Natural killer cell (primary cell): ENCODE data around the gene CCDC9B. TPM values are rescaled to one million over a fixed set of nuclear protein-coding genes. Genes with fewer than 3 reads are reported as not detected.

ENCODE experiments used
- ATAC-seq, 3 donors: fragments of 150-1000 bp in 2 of 3; fragments of 200-7000 bp in 1 of 3; cut with Tn5 transposase; 1 replicate in 1 of 3; 2 replicates in 2 of 3; pipeline ENCODE4 v1.10.0; 2021; ENCODE audit warnings: mild to moderate bottlenecking in 2 of 3, moderate library complexity in 2 of 3
- DNase-seq, 2 donors: peaks; one replicate each; pipeline versions ENCODE4 v3.0.0 to v3.0.0-alpha.2; 2013 to 2021; ENCODE audit warnings: mixed read lengths in 1 of 2
- H3K27ac ChIP-seq: one replicate; pipeline ENCODE4 v1.5.1; 2013; ENCODE audit warnings: mild to moderate bottlenecking, low read length
- H3K27me3 ChIP-seq: one replicate; pipeline ENCODE4 v1.6.1; 2013; ENCODE audit warnings: low read length; ENCODE audit not compliant: control insufficient read depth, insufficient read depth
- H3K36me3 ChIP-seq: one replicate; pipeline ENCODE4 v1.6.1; 2013; ENCODE audit warnings: low read length; ENCODE audit not compliant: control insufficient read depth, insufficient read depth
- H3K4me1 ChIP-seq: one replicate; pipeline ENCODE4 v1.6.1; 2013; ENCODE audit warnings: low read length; ENCODE audit not compliant: control insufficient read depth, insufficient read depth
- H3K4me3 ChIP-seq: one replicate; pipeline ENCODE4 v1.5.1; 2013; ENCODE audit warnings: low read length
- H3K9me3 ChIP-seq: one replicate; pipeline ENCODE4 v1.6.1; 2013; ENCODE audit warnings: low read length; ENCODE audit not compliant: control insufficient read depth, insufficient read depth
- H3K27ac Mint-ChIP-seq, 2 donors: one replicate each; pipeline ENCODE4 v1.8.0; 2022; ENCODE audit warnings: mild to moderate bottlenecking in 2 of 2, mixed read lengths in 2 of 2, moderate library complexity in 1 of 2
- H3K27me3 Mint-ChIP-seq, 2 donors: one replicate each; pipeline ENCODE4 v1.8.0; 2022; ENCODE audit warnings: low read depth in 2 of 2, mixed read lengths in 2 of 2
- H3K36me3 Mint-ChIP-seq: one replicate; pipeline ENCODE4 v1.8.0; 2022; ENCODE audit warnings: mixed read lengths
- H3K4me1 Mint-ChIP-seq, 2 donors: one replicate each; pipeline ENCODE4 v1.8.0; 2022; ENCODE audit warnings: mixed read lengths in 2 of 2
- H3K4me3 Mint-ChIP-seq: one replicate; pipeline ENCODE4 v1.8.0; 2022; ENCODE audit warnings: mild to moderate bottlenecking, moderate library complexity, mixed read lengths
- H3K9me3 Mint-ChIP-seq, 2 donors: one replicate each; pipeline ENCODE4 v1.8.0; 2022; ENCODE audit warnings: mixed read lengths in 2 of 2
- CTCF ChIP-seq: fragments of 200-600 bp; IDR thresholded peaks from one replicate; pipeline ENCODE4 v1.8.0; 2022; ENCODE audit warnings: antibody characterized with exemption
- WGBS: methylation state at CpG from one replicate; pipeline ENCODE4 v1.1.7; 2013; ENCODE audit warnings: missing lambda C conversion rate; ENCODE audit not compliant: insufficient coverage; 5-methylcytosine and 5-hydroxymethylcytosine counted together
- intact Hi-C: fragments of 100-400 bp; cut with micrococcal nuclease; formaldehyde crosslinking; loops from one replicate; pipeline ENCODE4 v1.14.2; 2022
- total RNA-seq, 4 donors: library from RNA; stranded (reverse); fragments of 120-200 nt in 1 of 4; gene quantifications; one replicate each; pipeline versions ENCODE4 v1.2.3 to v1.2.4, GENCODE V29; 2013 to 2022

The CCDC9B gene
- total RNA-seq, 3 donors from 2014 or later (not counting 1 experiment from before 2014, with no cell fraction given): 4.4 to 5.3 (median 4.7) TPM

DNA sequence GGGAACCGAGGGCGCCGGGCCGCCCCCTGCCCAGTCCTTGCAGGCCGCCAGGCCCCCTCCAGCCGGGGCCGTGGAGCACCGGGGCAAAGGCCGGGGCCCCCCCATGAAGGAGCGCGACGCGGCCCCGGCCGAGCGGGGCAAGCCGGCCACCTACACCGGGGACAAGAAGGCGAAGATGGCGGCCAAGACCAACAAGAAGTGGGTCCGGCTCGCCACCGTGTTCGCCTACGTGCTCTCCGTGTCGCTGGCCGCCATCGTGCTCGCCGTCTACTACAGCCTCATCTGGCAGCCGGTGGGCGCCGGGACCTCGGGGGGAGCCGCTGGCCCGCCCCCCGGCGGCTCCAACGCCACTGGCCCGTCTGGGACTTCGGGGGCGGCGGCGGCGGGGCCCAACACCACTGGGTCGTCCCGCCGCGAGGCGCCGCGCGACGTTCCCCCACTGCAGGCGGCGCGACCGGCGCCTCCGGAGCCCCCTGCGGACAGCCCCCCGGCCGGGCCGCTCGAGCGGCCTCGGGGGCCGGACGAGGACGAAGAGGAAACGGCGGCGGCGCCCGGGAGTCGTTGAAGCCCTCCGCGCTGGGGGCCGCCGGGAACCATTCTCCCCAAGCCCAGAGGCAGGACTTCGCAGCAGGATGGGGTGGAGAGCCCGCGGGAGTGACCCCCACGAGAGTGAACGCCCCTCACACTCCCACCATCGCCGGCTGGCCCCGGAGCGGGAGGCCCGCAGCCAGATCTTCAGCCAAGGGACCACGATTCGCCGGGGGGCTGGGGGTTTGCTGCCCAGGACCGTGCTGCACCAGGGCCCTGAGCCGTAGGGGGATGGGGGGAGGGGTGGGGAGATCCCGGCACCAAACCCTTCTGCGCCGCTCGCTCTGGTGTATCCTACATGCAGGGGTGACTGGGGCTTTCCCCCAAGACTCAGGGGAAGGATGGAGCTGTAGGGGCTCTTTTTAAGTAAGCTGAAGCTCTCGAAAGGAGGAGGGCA, 16.5 kb downstream of the CCDC9B start:
- no peak overlapping the region for H3K27ac ChIP-seq
- peak in 1 of 2 donors; percentile 72 for DNase-seq
- intact Hi-C loops: loop anchor here (1.0 to 2.0 kb wide), 2 partner anchors 15 to 34 kb away; partner anchors contain the start of gene DISP2

DNA sequence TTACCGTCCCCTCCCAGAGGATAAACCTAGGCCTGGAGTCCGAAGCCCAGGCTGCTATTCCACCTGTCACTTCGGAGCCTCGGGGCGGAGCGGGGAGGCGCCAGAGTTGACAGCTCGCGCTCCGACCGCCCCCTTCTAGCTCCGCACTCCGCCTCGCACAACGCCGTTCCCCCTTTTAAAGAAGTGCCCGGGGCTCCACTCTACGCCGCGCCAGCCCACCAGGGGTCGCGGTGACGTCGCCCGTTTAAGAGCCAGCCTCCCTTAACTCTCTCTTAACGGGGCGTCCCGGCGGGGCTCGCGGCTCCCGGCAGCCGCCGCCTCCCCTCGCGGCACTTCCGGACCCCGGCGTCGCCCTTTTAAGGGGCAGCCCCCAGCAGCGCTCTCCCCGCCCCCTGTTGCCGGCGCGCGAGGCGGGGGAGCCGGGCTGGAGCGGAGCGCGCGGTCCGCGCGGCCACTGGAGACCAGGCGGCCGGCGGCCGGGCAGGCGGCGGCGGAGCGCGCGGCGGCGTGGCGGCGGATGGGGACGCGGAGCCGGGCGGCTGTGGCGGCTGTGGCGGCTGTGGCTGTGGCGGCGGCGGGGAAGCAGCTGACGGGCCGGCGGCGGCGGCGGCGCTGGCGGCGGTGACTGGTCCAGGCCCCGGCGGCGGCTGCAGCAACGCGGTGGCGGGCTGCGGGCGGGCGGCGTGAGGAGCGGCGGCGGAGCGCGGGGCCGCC, 17.3 kb downstream of the CCDC9B start, which contains the start of gene INAFM2:
INAFM2 (plus strand) TSS at position 454 of the 714 bp plus-strand sequence. CDS start 364 bp downstream, outside the sequence.
- H3K36me3 ChIP-seq: no peaks in the 10 kb centered on the region
- H3K9me3 Mint-ChIP-seq: no peaks in the 10 kb centered on the region
- under 1% methylated on average over 103 of the region's 103 CpGs for WGBS
- H3K27ac Mint-ChIP-seq: peak within 1 kb of the TSS; percentile 78 to 92
- ATAC-seq (peak; percentile 83 to 93 (median 86)), DNase-seq (peak; percentile 84 to 96)
- peaks cover 23% of the 10 kb centered on the region for H3K4me1 ChIP-seq
- no peaks in the 10 kb centered on the region for H3K27me3 ChIP-seq
- H3K4me3 ChIP-seq: peak within 1 kb of the TSS; percentile 35
- H3K4me3 Mint-ChIP-seq: peak within 1 kb of the TSS; percentile 87
- H3K4me1 Mint-ChIP-seq: peaks cover 39 to 52% of the 10 kb centered on the region in 2 donors
- no peaks in the 10 kb centered on the region for H3K27me3 Mint-ChIP-seq
- peak; percentile 59 for TF ChIP-seq CTCF
- H3K36me3 Mint-ChIP-seq: no peaks in the 10 kb centered on the region
- intact Hi-C loops: loop anchor here (1.0 kb wide), 1 partner anchor 35 kb away; the partner anchor contains the start of gene DISP2
- no peaks in the 10 kb centered on the region for H3K9me3 ChIP-seq
- H3K27ac ChIP-seq: peak within 1 kb of the TSS; percentile 40

More for the DNA sequence above, 16.5 kb downstream of the CCDC9B start:
- H3K4me1 ChIP-seq: peaks cover 23% of the 10 kb centered on the region
- no peak for TF ChIP-seq CTCF
- no peaks in the 10 kb centered on the region for H3K27me3 Mint-ChIP-seq
- no peaks in the 10 kb centered on the region for H3K36me3 Mint-ChIP-seq
- peak overlapping the region; percentile 83 for H3K4me3 Mint-ChIP-seq
- peaks cover 44 to 58% of the 10 kb centered on the region in 2 donors for H3K4me1 Mint-ChIP-seq
- no peaks in the 10 kb centered on the region for H3K36me3 ChIP-seq
- peak overlapping the region; percentile 33 to 53 for H3K27ac Mint-ChIP-seq
- H3K9me3 Mint-ChIP-seq: no peaks in the 10 kb centered on the region
- WGBS: under 1% methylated on average over 101 of the region's 101 CpGs
- no peaks in the 10 kb centered on the region for H3K27me3 ChIP-seq
- ATAC-seq: peak; percentile 1
- H3K4me3 ChIP-seq: peak overlapping the region; percentile 35
- no peaks in the 10 kb centered on the region for H3K9me3 ChIP-seq

GRCh38 chr15:40322531-40323238, 18.1 kb downstream of the CCDC9B start:
- H3K27me3 Mint-ChIP-seq: no peaks in the 10 kb centered on the region
- peak overlapping the region; percentile 78 to 92 for H3K27ac Mint-ChIP-seq
- no peaks in the 10 kb centered on the region for H3K9me3 Mint-ChIP-seq
- peak overlapping the region; percentile 14 for H3K4me3 ChIP-seq
- no peak for ATAC-seq
- peaks cover 23% of the 10 kb centered on the region for H3K4me1 ChIP-seq
- H3K4me3 Mint-ChIP-seq: peak overlapping the region; percentile 87
- peaks cover 32 to 46% of the 10 kb centered on the region in 2 donors for H3K4me1 Mint-ChIP-seq
- no peak for TF ChIP-seq CTCF
- no peaks in the 10 kb centered on the region for H3K36me3 ChIP-seq
- H3K27me3 ChIP-seq: no peaks in the 10 kb centered on the region
- H3K27ac ChIP-seq: peak overlapping the region; percentile 40
- no peaks in the 10 kb centered on the region for H3K36me3 Mint-ChIP-seq
- intact Hi-C loops: loop anchor here (1.0 kb wide), 1 partner anchor 36 kb away; the partner anchor contains the start of gene DISP2
- H3K9me3 ChIP-seq: no peaks in the 10 kb centered on the region
- no peak for DNase-seq
- 69% methylated on average over 26 of the region's 26 CpGs for WGBS
